ENCODE data around the gene FRAS1. TPM values are rescaled to one million over a fixed set of nuclear protein-coding genes. Genes with fewer than 3 reads are reported as not detected.
"Not testable (repeated sequence)": the region's sequence is repeated elsewhere in the genome, so short reads cannot be mapped to it uniquely, and the experiment has no call there.

FRAS1 gene
- total RNA-seq, 2 donors from 2014 or later, result 77.0 to 78.3 TPM

GRCh38 chr4:78325271-78326157, 268.4 kb downstream of the FRAS1 start:
- H3K27ac Mint-ChIP-seq, result no peak overlapping the region
- peaks cover 12% of the 10 kb centered on the region for H3K9me3 Mint-ChIP-seq
- H3K4me3 ChIP-seq (ENCODE audit: low read length), result no peak overlapping the region
- TF ChIP-seq, protein P1, sequence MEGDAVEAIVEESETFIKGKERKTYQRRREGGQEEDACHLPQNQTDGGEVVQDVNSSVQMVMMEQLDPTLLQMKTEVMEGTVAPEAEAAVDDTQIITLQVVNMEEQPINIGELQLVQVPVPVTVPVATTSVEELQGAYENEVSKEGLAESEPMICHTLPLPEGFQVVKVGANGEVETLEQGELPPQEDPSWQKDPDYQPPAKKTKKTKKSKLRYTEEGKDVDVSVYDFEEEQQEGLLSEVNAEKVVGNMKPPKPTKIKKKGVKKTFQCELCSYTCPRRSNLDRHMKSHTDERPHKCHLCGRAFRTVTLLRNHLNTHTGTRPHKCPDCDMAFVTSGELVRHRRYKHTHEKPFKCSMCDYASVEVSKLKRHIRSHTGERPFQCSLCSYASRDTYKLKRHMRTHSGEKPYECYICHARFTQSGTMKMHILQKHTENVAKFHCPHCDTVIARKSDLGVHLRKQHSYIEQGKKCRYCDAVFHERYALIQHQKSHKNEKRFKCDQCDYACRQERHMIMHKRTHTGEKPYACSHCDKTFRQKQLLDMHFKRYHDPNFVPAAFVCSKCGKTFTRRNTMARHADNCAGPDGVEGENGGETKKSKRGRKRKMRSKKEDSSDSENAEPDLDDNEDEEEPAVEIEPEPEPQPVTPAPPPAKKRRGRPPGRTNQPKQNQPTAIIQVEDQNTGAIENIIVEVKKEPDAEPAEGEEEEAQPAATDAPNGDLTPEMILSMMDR (conservative IDR thresholded peaks at IDR 0.05), result no peak
- DNase-seq, result no peak
- no peak overlapping the region for H3K27ac ChIP-seq (ENCODE audit: low read depth, low read length)
- peaks cover 11% of the 10 kb centered on the region for H3K9me3 ChIP-seq (ENCODE audit: control insufficient read depth, low read length)
- peaks cover 16% of the 10 kb centered on the region for H3K36me3 ChIP-seq (ENCODE audit: control insufficient read depth, insufficient read depth, low read length)
- H3K4me1 ChIP-seq (ENCODE audit: control insufficient read depth, insufficient read depth, low read length), result no peaks in the 10 kb centered on the region
- H3K4me3 Mint-ChIP-seq, result no peak overlapping the region
- H3K9ac ChIP-seq (ENCODE audit: extremely low read depth, low read length, poor library complexity, severe bottlenecking), result no peak overlapping the region
- no peaks in the 10 kb centered on the region for H3K27me3 ChIP-seq (ENCODE audit: control insufficient read depth, insufficient read depth, low read length, poor library complexity, severe bottlenecking)
- peaks cover 19% of the 10 kb centered on the region for H3K4me1 Mint-ChIP-seq
- H3K27me3 Mint-ChIP-seq (ENCODE audit: insufficient read depth), result no peaks in the 10 kb centered on the region
- WGBS, 2 experiments (ENCODE audit: insufficient coverage in 1 of 2, insufficient read length in 1 of 2), result 80 to 84% methylated on average over 8 to 9 of the region's 9 CpGs
- H3K36me3 Mint-ChIP-seq (ENCODE audit: low read depth), result peaks cover 23% of the 10 kb centered on the region

GRCh38 chr4:78328591-78328990, 271.5 kb downstream of the FRAS1 start:
- Mint-ChIP-seq H3K36me3 (ENCODE audit: low read depth) (peaks cover 29% of the 10 kb centered on the region), H3K4me1 (peaks cover 39% of the 10 kb centered on the region), H3K9me3 (peaks cover 19% of the 10 kb centered on the region)
- not testable (repeated sequence) for DNase-seq; H3K27ac ChIP-seq (ENCODE audit: low read depth, low read length); H3K27me3 ChIP-seq (ENCODE audit: control insufficient read depth, insufficient read depth, low read length, poor library complexity, severe bottlenecking); H3K4me3 ChIP-seq (ENCODE audit: low read length); H3K27ac Mint-ChIP-seq; H3K4me1 ChIP-seq (ENCODE audit: control insufficient read depth, insufficient read depth, low read length); H3K9ac ChIP-seq (ENCODE audit: extremely low read depth, low read length, poor library complexity, severe bottlenecking); H3K4me3 Mint-ChIP-seq; H3K27me3 Mint-ChIP-seq (ENCODE audit: insufficient read depth)
- peaks cover 22% of the 10 kb centered on the region for H3K36me3 ChIP-seq (ENCODE audit: control insufficient read depth, insufficient read depth, low read length)
- 94 to 100% methylated on average over 1 to 2 of the region's 2 CpGs for WGBS, 2 experiments (ENCODE audit: insufficient coverage in 1 of 2, insufficient read length in 1 of 2)
- H3K9me3 ChIP-seq (ENCODE audit: control insufficient read depth, low read length), result peaks cover 11% of the 10 kb centered on the region

- Mint-ChIP-seq H3K27ac (no peak overlapping the region), H3K4me3 (no peak overlapping the region), H3K27me3 (ENCODE audit: insufficient read depth) (no peaks in the 10 kb centered on the region), H3K36me3 (ENCODE audit: low read depth) (peaks cover 45% of the 10 kb centered on the region), H3K9me3 (peaks cover 19% of the 10 kb centered on the region), H3K4me1 (peaks cover 41% of the 10 kb centered on the region)
- no peak overlapping the region for H3K4me3 ChIP-seq (ENCODE audit: low read length)
- H3K27me3 ChIP-seq (ENCODE audit: control insufficient read depth, insufficient read depth, low read length, poor library complexity, severe bottlenecking), result no peaks in the 10 kb centered on the region
- TF ChIP-seq, protein P1 (conservative IDR thresholded peaks at IDR 0.05), result no peak
- H3K9me3 ChIP-seq (ENCODE audit: control insufficient read depth, low read length), result peaks cover 11% of the 10 kb centered on the region
- H3K9ac ChIP-seq (ENCODE audit: extremely low read depth, low read length, poor library complexity, severe bottlenecking), result no peak overlapping the region
- peaks cover 9% of the 10 kb centered on the region for H3K4me1 ChIP-seq (ENCODE audit: control insufficient read depth, insufficient read depth, low read length)
- DNase-seq, result no peak
- H3K27ac ChIP-seq (ENCODE audit: low read depth, low read length), result no peak overlapping the region
- H3K36me3 ChIP-seq (ENCODE audit: control insufficient read depth, insufficient read depth, low read length), result peaks cover 25% of the 10 kb centered on the region
- WGBS, 2 experiments (ENCODE audit: insufficient coverage in 1 of 2, insufficient read length in 1 of 2), result 98 to 100% methylated on average over 1 to 2 of the region's 2 CpGs
Measured at GRCh38 chr4:78331186-78331585, 274.1 kb downstream of the FRAS1 start.
